Measurements from ENCODE around the gene EYA2.

GRCh38 chr20:47063407-47063806 lies 168.8 kb downstream of the EYA2 start:
- no peak for TF ChIP-seq CTCF (IDR thresholded peaks at IDR 0.05)
- TF ChIP-seq POLR2A (IDR thresholded peaks at IDR 0.05) = no peak

Measured in adrenal gland (tissue), 5 donors.